GM21825 (cell line): ENCODE data around the gene TTC39C.

Source experiments
- ATAC-seq: cut with Tn5 transposase; IDR thresholded peaks from one replicate; pipeline ENCODE4 v1.9.1; 2021; ENCODE audit warnings: mild to moderate bottlenecking, moderate library complexity; ENCODE audit not compliant: unreplicated experiment

Gene TTC39C

GRCh38 chr18:24075767-24076597 is 61.4 kb downstream of the TTC39C start:
- ATAC-seq = peak; percentile 64

- ATAC-seq = no peak
Measured at GRCh38 chr18:24076950-24077349, 62.4 kb downstream of the TTC39C start.

- ATAC-seq = no peak
Measured at GRCh38 chr18:24078391-24078790, 63.8 kb downstream of the TTC39C start.

- ATAC-seq = no peak
Measured at GRCh38 chr18:24080861-24081260, 66.3 kb downstream of the TTC39C start.

GRCh38 chr18:24083550-24083949 is 69.0 kb downstream of the TTC39C start:
- ATAC-seq = no peak

GRCh38 chr18:24086082-24086481 is 71.5 kb downstream of the TTC39C start:
- no peak for ATAC-seq

GRCh38 chr18:24089076-24089475 is 74.5 kb downstream of the TTC39C start:
- no peak for ATAC-seq

GRCh38 chr18:24089515-24090337 is 75.2 kb downstream of the TTC39C start:
- no peak for ATAC-seq

- ATAC-seq = no peak
Measured at GRCh38 chr18:24090876-24091275, 76.3 kb downstream of the TTC39C start.

- no peak for ATAC-seq
Measured at GRCh38 chr18:24094561-24094960, 80.0 kb downstream of the TTC39C start.

GRCh38 chr18:24095976-24096375 is 81.4 kb downstream of the TTC39C start:
- ATAC-seq = no peak

- no peak for ATAC-seq
Measured at GRCh38 chr18:24103320-24104021, 88.9 kb downstream of the TTC39C start.

- ATAC-seq = no peak
Measured at GRCh38 chr18:24104486-24104885, 89.9 kb downstream of the TTC39C start.

GRCh38 chr18:24108641-24109040 is 94.1 kb downstream of the TTC39C start:
- no peak for ATAC-seq

GRCh38 chr18:24111936-24112335 is 97.4 kb downstream of the TTC39C start:
- no peak for ATAC-seq

GRCh38 chr18:24112464-24112863 is 97.9 kb downstream of the TTC39C start:
- ATAC-seq = no peak

- no peak for ATAC-seq
Measured at GRCh38 chr18:24112874-24113615, 98.5 kb downstream of the TTC39C start.

- ATAC-seq = no peak
Measured at GRCh38 chr18:24114924-24115549, 100.5 kb downstream of the TTC39C start.

- ATAC-seq = no peak
Measured at GRCh38 chr18:24115628-24116027, 101.1 kb downstream of the TTC39C start.
